WERI-Rb-1 (cell line): ENCODE results near the gene SNUPN.
"Not testable (repeated sequence)": the region's sequence is repeated elsewhere in the genome, so short reads cannot be mapped to it uniquely, and the experiment has no call there.

Source experiments
- DNase-seq: peaks from one replicate; pipeline ENCODE4 v3.0.0-alpha.2; 2020
- H3K27ac ChIP-seq: fragments of 250-450 bp; sonication (Bioruptor Pico); 2 replicates; pipeline ENCODE4 v1.5.1; 2020; ENCODE audit warnings: mild to moderate bottlenecking, moderate library complexity
- H3K27me3 ChIP-seq: fragments of 250-450 bp; sonication (Bioruptor Pico); 2 replicates; pipeline ENCODE4 v1.5.1; 2021; ENCODE audit warnings: mild to moderate bottlenecking, low read depth, moderate library complexity; ENCODE audit not compliant: insufficient read depth, severe bottlenecking
- H3K36me3 ChIP-seq: fragments of 250-450 bp; sonication (Bioruptor Pico); 2 replicates; pipeline ENCODE4 v1.5.1; 2020; ENCODE audit warnings: mild to moderate bottlenecking, moderate library complexity
- H3K4me3 ChIP-seq: 2 replicates; pipeline ENCODE4 v1.5.1; 2011; ENCODE audit warnings: low read depth, mild to moderate bottlenecking, control low read depth, low read length
- H3K9me3 ChIP-seq: fragments of 250-450 bp; sonication (Bioruptor Pico); 2 replicates; pipeline ENCODE4 v1.5.1; 2021; ENCODE audit warnings: mild to moderate bottlenecking, moderate library complexity; ENCODE audit not compliant: severe bottlenecking
- TF ChIP-seq, protein P1 (sequence below): IDR thresholded peaks from 2 replicates; pipeline ENCODE4 v1.5.1; 2011; ENCODE audit warnings: low read depth, mild to moderate bottlenecking, control low read depth, inconsistent platforms, low read length

The SNUPN gene

GRCh38 chr15:75570126-75570845 is 55.2 kb downstream of the SNUPN start:
- TF ChIP-seq, protein P1, sequence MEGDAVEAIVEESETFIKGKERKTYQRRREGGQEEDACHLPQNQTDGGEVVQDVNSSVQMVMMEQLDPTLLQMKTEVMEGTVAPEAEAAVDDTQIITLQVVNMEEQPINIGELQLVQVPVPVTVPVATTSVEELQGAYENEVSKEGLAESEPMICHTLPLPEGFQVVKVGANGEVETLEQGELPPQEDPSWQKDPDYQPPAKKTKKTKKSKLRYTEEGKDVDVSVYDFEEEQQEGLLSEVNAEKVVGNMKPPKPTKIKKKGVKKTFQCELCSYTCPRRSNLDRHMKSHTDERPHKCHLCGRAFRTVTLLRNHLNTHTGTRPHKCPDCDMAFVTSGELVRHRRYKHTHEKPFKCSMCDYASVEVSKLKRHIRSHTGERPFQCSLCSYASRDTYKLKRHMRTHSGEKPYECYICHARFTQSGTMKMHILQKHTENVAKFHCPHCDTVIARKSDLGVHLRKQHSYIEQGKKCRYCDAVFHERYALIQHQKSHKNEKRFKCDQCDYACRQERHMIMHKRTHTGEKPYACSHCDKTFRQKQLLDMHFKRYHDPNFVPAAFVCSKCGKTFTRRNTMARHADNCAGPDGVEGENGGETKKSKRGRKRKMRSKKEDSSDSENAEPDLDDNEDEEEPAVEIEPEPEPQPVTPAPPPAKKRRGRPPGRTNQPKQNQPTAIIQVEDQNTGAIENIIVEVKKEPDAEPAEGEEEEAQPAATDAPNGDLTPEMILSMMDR, result no peak
- Histone ChIP-seq H3K27me3 (no peaks in the 10 kb centered on the region), H3K36me3 (peaks cover 17% of the 10 kb centered on the region), H3K27ac (no peak overlapping the region), H3K4me3 (no peak overlapping the region), H3K9me3 (no peaks in the 10 kb centered on the region)
- no peak for DNase-seq

DNA sequence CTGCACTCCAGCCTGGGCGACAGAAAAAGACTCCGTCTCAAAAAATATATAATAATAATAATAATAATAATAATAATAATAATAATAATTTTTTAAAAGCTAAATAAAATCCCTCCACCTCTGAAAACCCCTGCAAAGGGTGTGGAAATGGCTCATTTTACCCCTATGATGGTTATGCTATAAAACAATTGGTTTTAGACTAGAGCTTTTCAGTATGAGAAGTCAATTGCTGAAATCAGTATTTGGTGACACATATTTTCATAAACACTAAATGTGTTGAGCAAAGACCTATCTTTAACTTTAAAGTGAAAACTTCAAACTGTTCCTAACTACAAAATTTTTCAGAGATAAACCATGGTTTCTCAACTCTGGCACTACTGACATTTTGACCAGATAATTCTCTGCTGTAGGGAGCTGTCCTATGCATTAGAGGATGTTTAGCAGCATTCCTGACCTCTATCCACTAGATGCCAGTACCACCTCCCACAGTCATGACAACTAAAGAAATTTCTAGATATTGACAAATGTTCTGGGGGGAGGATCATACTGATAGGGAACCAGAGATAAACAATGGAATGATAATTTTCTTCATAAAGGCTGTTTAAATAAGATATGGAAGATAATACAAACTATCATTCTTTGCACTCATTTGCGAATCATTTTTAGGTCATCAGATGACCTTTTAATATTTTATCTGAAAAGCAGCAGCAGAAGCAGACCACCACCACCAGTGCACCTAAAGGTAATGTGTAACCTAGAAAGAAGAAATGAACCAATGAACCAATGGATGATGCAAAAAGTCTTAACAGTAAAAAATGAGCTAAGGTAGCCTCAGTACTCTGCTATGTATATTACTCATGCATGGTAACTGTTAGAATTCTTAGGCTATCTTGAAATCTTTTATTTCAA is 60.2 kb downstream of the SNUPN start:
- Histone ChIP-seq H3K9me3 (no peaks in the 10 kb centered on the region), H3K27me3 (no peaks in the 10 kb centered on the region), H3K36me3 (peaks cover 6% of the 10 kb centered on the region), H3K4me3 (no peak overlapping the region), H3K27ac (no peak overlapping the region)
- TF ChIP-seq, protein P1, result no peak
- no peak for DNase-seq

GRCh38 chr15:75561888-75562287 is 63.6 kb downstream of the SNUPN start:
- TF ChIP-seq, protein P1, result no peak
- Histone ChIP-seq H3K9me3 (no peaks in the 10 kb centered on the region), H3K4me3 (no peak overlapping the region), H3K36me3 (no peaks in the 10 kb centered on the region; the same call in 1 of the 2 replicates), H3K27me3 (no peaks in the 10 kb centered on the region), H3K27ac (no peak overlapping the region)
- DNase-seq, result no peak

DNA sequence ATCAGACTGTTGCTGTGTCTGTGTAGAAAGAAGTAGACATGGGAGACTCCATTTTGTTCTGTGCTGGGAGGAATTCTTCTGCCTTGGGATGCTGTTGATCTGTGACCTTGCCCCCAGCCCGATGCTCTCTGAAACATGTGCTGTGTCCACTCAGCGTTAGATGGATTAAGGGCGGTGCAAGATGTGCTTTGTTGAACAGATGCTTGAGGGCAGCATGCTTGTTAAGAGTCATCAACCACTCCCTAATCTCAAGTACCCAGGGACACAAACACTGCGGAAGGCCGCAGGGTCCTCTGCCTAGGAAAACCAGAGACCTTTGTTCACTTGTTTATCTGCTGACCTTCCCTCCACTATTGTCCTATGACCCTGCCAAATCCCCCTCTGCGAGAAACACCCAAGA is 66.2 kb downstream of the SNUPN start:
- not testable (repeated sequence) for H3K27ac ChIP-seq, H3K27me3 ChIP-seq, H3K36me3 ChIP-seq, H3K4me3 ChIP-seq, H3K9me3 ChIP-seq
- DNase-seq, result peak; percentile 52

- DNase-seq, H3K36me3 ChIP-seq, H3K9me3 ChIP-seq, H3K27ac ChIP-seq, H3K27me3 ChIP-seq, H3K4me3 ChIP-seq: not testable (repeated sequence)
Observed at GRCh38 chr15:75558955-75559354, 66.6 kb downstream of the SNUPN start.

DNA sequence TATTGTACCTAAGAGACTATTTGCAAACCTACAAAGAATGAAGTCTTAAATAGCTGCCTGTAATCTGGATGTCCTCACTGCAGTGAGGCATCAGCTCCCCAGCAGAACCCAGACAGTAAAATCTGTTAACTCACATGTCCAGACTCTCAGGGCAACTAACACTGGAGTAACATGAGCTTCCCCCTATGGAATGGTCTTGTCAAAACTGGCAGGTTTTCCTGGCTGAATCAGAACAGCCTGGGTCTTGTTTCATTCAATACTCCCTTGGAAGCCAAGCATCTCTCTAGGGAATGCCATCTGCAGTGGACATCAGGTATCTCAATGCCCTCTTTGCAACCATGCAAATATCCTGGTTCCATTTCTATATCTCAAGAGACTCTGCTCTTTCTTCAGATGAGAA is 70.8 kb downstream of the SNUPN start:
- no peaks in the 10 kb centered on the region for H3K9me3 ChIP-seq

More for the DNA sequence above, 70.8 kb downstream of the SNUPN start:
- no peaks in the 10 kb centered on the region for H3K27me3 ChIP-seq
- DNase-seq, result no peak
- TF ChIP-seq, protein P1, result no peak
- no peaks in the 10 kb centered on the region for H3K36me3 ChIP-seq
- H3K27ac ChIP-seq, result no peak overlapping the region
- H3K4me3 ChIP-seq, result no peak overlapping the region
